Sigmoid colon (tissue), 4 donors: ENCODE data around the gene G6PD.

Source experiments
- CTCF ChIP-seq, 4 experiments: fragments of 450-650 bp in 3 of 4; fragments of 200-600 bp in 1 of 4; IDR thresholded peaks; one replicate each; pipeline ENCODE4 v1.5.1; 2016 to 2019; ENCODE audit warnings: antibody characterized with exemption in 4 of 4, mild to moderate bottlenecking in 3 of 4, moderate library complexity in 2 of 4
- EP300 ChIP-seq, 4 donors: sonication (generic); formaldehyde crosslinking; IDR thresholded peaks; one replicate each; pipeline ENCODE4 v1.6.1; 2017; ENCODE audit warnings: antibody characterized with exemption in 4 of 4

DNA sequence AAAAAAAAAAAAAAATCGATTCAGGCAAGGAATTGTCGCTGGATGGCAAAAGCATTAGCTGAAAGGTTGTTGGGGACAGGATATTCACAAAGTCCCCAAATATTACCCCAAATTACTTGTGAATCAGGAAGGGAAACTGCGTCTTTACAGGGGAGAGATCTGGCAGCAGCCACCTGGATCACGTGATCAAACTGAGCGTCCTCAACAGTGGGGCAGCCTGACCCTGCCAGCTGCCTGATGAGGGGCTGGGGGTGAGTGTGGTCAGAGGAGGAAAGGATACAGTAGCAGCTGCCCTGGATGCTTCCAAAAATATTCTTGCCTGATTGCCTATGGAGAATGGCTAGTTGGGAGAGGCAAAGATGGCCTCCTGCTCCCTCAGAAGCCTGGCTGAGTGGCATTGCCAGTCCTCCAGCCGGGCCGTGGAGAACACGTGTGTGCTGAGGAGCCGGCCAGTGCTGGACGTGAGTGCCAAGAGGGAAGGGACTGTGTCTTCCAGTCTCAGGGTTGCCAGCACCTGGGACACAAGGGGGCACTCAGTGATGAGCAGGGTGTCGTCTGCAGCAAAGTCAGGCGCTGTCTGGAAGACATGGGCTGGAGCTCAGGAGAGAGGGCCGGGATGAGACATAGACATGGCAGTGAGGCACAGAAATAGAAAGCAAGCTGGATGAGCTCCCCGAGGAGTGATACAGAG lies 64.6 kb downstream of the G6PD start:
- TF ChIP-seq EP300 (IDR thresholded peaks at IDR 0.05) (no peak), CTCF (IDR thresholded peaks at IDR 0.05) (no peak)
